GM19023 (cell line): ENCODE results near the gene SLIT3.

Experiments used
- ATAC-seq: cut with Tn5 transposase; IDR thresholded peaks from one replicate; pipeline ENCODE4 v1.9.1; 2021; ENCODE audit warnings: mild to moderate bottlenecking, moderate library complexity; ENCODE audit not compliant: unreplicated experiment

SLIT3 gene

GRCh38 chr5:168976311-168976970 is 324.5 kb downstream of the SLIT3 start:
- no peak for ATAC-seq

DNA sequence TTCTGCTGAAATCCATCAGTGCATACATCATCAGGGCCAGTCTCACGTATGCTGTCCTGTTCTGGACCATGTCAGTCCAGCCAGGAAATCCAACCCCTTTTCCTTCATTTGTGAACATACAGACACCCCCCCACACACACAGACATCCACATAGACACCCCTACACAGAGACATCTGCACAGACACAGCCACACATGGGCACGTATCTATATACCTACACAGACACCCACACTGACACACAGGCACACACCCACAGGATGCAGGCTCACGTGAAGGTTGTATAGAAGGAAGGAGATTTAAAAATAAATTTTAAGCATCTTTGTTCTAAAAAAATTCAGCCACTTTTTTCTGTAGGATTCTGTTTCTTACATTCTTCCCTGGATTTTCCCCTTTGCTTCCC is 325.6 kb downstream of the SLIT3 start:
- no peak for ATAC-seq

DNA sequence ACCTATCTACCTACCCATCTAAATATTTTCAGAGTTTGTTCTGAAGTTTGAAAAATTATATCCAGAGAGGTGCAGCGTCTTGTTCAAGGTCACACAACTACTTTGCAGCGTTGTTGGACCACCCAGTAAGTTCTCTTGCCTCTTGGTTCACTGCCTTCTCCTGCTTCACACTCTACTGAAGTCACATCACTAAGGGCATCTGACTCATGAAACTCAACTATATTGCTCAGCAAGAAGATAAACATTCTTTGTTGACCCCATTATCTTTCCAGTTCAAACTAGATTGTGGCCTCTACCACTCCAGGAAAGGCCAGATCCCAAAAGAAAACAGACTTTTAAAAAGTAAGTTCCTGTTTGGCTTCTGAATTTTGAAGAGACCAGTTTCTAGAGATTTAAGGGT is 326.9 kb downstream of the SLIT3 start:
- ATAC-seq = no peak

- ATAC-seq = no peak
These were observed 328.2 kb downstream of the SLIT3 start for GRCh38 chr5:168972731-168973130.

DNA sequence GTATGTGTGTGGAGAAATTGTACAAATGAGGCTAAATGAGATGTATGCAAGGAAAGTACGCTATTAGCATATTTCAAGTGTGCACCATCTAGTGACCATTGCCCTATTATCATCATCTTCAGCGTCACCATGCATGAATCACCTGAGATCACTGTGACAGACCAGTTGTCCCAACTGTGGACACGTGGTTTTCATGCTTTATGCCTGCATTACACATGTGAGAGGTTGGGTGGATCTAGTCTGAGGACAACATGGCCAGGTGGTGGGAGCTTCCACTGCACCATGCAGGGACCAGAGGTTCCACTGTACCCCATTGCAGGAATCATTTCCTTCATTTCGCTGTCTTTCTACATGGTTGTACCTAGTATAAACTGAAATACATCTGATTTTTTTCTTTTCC is 329.8 kb downstream of the SLIT3 start:
- ATAC-seq = no peak

DNA sequence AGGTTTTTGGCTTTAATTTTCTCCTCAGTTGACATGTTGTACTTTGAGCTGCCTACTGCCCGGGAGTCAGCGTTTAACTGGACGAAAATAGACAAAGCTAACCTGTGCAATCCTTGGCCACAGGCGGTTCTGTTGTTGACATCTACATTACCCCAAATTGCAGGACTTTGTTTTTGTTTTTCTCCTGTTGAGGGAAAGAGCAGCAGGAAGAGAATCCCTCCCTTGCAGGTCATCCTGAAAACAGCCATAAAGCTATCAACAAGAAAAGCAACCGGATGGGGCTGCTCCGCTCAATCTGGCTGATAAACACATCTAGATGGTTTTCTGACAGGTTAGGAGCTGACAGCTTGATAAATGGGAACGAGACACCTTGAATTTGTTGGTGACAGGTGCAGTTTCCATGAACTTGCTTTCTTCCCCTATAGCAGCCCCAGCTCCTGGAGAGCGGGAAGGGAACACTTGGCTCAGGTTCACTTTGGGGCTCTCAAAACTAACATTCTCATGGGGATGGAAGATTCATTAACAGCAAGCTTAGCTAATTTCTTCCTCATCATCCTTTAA is 331.5 kb downstream of the SLIT3 start:
- ATAC-seq = no peak

DNA sequence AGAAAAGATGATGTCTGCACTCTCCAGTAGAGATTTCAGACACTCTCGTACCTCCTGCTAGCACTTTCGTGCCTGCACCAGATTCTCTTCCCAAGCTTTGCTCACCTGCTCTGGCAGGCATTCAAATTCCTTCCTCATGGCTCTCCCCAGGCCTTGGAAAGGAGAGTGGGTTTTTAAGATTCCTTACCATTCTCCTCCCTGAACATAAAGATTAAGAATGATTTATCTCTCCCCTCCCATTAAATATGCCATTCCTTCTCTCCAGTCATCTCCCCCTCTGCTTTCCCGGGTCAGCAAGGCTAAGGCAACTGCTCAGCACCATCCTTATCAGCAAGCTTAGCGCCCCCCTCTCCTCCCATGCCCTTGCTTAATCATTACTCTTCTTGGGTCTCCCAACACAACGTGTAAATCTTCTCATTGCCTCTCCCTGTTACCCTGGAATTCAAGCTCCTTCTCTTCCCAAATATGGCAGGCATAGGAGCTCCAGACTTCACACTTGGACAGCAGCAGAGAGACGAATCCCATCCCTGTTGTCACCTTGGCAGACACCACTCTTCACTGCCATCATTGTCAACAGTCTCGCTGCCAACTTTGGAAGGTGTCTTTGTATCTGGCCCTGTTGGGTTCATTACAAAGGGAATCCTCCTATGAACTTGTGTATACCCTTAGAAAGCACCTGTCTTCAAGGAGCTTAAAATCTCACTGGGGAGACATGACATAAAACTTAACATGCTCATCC is 332.9 kb downstream of the SLIT3 start:
- ATAC-seq = no peak

GRCh38 chr5:168965638-168966037 is 335.3 kb downstream of the SLIT3 start:
- no peak for ATAC-seq

GRCh38 chr5:168964182-168964581 is 336.8 kb downstream of the SLIT3 start:
- no peak for ATAC-seq

DNA sequence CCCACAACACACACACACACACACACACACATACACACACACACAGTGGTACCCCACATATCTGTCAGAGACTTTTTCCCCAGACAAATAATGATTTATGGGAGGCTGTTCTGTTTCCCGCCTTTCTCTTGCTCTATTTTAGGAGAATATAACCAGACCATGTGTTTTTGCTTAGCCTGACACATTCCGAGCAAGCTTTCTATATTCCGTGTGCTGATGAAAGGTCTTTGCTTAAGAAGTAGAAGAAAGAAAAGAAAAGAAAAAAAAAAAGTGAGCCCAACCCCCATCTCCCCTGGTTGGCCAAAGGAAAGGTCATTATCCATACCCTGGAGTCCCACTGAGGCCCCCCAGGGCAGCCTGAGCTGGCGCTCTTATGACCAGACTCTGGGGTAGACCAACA is 338.6 kb downstream of the SLIT3 start:
- ATAC-seq = no peak

DNA sequence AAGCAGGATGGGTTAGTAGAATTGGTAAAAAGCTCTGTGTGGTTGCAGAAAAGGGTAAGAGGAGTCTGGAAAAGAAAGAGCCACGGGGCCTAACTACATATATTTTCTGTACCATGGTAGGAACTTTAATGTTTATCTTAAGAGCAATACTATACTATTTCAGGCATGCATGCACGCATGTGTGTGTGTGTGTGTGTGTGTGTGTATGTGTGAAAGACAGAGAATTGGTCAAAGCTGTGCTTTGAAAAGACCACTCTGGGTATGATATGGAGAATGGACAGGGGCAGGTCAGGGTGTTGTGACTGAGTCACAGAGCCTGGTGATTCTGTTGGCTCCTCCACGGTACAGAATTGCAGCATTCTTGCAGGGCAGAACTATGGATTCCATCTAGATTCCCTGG is 339.3 kb downstream of the SLIT3 start:
- ATAC-seq = no peak

DNA sequence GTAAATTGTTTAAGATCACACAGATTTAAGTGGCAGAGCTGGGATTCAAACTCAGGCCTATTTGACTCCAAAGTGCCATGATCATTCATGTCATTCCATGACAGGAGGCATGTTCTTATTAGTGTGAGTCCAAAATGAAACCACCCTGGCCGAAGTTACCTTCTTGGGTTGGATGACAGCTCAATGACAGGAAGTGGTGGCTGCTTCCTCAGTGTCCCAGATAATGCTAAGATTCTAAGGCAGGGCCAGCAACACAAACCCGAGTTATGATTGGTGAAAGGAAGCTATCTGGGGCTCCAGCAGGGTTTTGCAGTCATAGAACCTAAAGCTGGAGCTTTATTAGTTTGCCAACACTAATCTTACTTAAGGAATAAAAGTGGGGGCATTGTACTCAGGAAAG is 340.4 kb downstream of the SLIT3 start:
- no peak for ATAC-seq

GRCh38 chr5:168953351-168953750 is 347.6 kb downstream of the SLIT3 start:
- ATAC-seq = no peak

DNA sequence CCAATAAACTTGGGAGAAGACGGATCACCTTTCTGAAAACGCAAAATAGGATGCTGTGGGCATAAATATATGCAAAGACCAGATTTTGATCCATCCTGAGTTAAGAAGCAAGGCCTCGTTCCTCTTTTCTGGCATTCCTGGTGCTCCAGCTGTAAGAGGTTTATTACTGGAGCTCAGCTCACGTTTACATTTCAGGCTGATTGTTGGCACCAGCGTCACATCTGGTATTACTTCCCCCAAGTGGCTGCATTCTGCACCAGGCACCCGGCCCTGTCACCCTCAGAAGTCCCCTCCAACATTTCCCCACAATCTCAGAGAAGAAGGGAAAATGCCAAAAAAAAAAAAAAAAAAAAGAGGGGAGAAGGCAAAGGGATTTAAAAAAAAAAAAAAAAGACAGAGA is 348.7 kb downstream of the SLIT3 start:
- ATAC-seq = no peak

DNA sequence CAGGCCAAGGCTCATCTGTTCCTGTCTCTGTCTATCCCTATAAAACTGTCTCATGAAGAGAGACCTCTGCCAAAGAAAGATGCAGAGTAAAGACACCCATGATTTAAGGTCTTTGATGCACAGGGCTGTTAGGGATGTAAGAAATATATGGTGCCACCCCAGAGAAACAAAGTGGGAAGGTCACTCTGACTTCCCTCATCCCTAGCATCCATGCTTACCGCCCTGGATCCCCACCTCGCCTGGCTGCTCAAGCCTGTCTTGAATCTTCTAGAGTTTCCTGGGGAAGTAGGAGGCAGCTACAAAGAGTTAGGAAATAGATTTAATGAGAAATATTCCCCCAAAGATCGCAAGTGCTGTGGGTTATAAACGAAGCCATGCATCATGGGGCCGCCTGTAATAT is 349.2 kb downstream of the SLIT3 start:
- ATAC-seq = no peak

DNA sequence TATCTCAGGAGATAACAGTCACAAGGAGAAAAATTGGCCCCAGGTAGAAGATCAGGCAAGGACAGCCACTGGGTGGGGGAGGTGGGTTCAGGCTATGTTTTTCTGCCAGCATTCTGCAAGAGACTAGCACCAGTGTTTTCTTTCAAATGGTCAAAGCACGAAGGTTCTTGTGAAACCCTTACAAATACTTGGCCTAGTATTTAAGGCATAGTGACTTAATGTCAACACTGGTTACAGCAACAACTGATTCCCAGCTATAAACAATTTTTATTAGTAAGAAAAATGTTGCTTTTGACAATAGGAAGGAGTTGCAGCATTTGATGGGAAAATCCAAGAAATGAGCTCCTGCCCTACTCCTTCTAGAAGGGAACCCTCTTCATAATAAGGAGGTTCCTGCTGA is 349.6 kb downstream of the SLIT3 start:
- no peak for ATAC-seq

- ATAC-seq = peak; percentile 48
These were observed 350.5 kb downstream of the SLIT3 start for GRCh38 chr5:168950241-168950951.

GRCh38 chr5:168948746-168949145 is 352.2 kb downstream of the SLIT3 start:
- no peak for ATAC-seq

DNA sequence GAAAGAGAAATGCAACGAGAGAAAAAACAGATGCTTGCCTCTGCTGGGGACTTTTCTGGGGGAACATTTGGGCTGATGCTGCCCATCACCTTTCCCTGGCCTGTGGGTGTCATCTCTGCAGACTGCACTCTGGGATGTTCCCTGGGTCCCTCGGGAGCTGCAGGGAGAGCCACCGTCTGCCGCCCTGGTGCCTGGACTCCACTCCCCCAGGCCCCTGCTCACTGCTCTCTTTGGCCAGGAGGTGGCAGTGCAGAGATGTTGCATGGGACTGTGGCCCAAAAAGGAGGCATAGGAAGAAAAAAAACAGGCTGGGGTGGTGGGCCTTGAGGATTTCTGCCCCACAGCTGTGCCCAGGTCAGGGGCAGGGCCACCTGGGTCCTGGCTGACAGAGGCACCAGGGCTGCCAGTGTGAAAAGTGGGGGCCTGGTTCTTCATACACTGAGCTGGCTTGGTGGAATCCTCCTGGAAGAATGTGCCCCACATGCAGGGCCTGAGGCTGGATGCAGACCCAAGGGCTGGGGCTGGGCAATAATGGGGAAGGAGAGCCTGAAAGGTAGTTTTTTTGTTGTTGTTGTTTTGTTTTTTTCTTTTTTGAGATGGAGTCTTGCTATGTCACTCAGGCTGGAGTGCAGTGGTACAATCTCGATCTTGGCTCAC is 353.6 kb downstream of the SLIT3 start:
- ATAC-seq = peak; percentile 66

GRCh38 chr5:168946363-168946762 is 354.6 kb downstream of the SLIT3 start:
- ATAC-seq = no peak

DNA sequence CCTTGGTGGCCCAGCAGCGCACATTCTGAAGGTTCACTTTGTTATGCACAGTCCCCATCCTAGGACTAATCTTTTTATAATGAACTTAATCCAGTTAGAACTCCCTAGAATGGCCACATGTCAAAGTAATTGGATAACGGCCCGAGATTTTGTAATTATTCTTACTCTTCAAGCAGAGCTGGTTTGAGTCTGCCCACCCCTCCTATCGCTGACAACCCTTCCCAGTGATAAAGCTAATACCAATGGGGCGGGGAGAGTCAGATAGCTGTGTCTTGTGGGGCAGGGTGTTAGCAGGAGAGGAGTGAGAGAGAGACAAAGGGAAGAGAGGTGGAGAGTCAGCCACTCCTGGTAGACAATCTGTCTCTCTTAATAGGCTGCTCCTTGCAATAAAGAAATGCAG is 356.9 kb downstream of the SLIT3 start:
- no peak for ATAC-seq
